MCF 10A (cell line): ENCODE data around the gene DNHD1. TPM values are rescaled to one million over a fixed set of nuclear protein-coding genes. Genes with fewer than 3 reads are reported as not detected.
A peak's percentile ranks its signal among the peaks of the same experiment; 100 is the strongest.

Experiments
- BruUV-seq: library from RNA; stranded (reverse); fragments of 400-500 nt; replicated peaks from 2 replicates; lab custom pipeline; 2021; lab: Mats Ljungman, UMichigan
- CTCF ChIA-PET: fragments of 300-600 bp; sonication (Branson Sonifier 250); formaldehyde crosslinking; extraction: SDS; loops from one replicate; lab custom pipeline; 2021; ENCODE audit warnings: antibody characterized with exemption, inconsistent platforms; lab: Yijun Ruan, JAX
- POLR2A ChIA-PET: fragments of 300-600, 350-650 bp; sonication (Branson Sonifier 250); formaldehyde crosslinking; extraction: SDS; loops from one replicate; lab custom pipeline; 2020; ENCODE audit warnings: antibody characterized with exemption, inconsistent platforms; lab: Yijun Ruan, JAX
- DNase-seq: peaks from one replicate; pipeline ENCODE4 v3.0.0-alpha.2; 2018; ENCODE audit not compliant: unreplicated experiment
- H3K27ac Mint-ChIP-seq: one replicate; pipeline ENCODE4 v1.8.0; 2022; ENCODE audit warnings: mild to moderate bottlenecking, low read depth, mixed read lengths; ENCODE audit not compliant: unreplicated experiment
- H3K27me3 Mint-ChIP-seq: one replicate; pipeline ENCODE4 v1.8.0; 2022; ENCODE audit warnings: mixed read lengths; ENCODE audit not compliant: insufficient read depth, unreplicated experiment
- H3K36me3 Mint-ChIP-seq: one replicate; pipeline ENCODE4 v1.8.0; 2022; ENCODE audit warnings: mild to moderate bottlenecking, moderate library complexity, mixed read lengths; ENCODE audit not compliant: insufficient read depth, unreplicated experiment
- H3K4me1 Mint-ChIP-seq: one replicate; pipeline ENCODE4 v1.8.0; 2022; ENCODE audit warnings: mixed read lengths; ENCODE audit not compliant: insufficient read depth, unreplicated experiment
- H3K4me3 Mint-ChIP-seq: one replicate; pipeline ENCODE4 v1.8.0; 2022; ENCODE audit warnings: mild to moderate bottlenecking, moderate library complexity, mixed read lengths; ENCODE audit not compliant: unreplicated experiment
- H3K9me3 Mint-ChIP-seq: one replicate; pipeline ENCODE4 v1.8.0; 2022; ENCODE audit warnings: mixed read lengths; ENCODE audit not compliant: unreplicated experiment
- intact Hi-C: fragments of 100-400 bp; cut with micrococcal nuclease; formaldehyde crosslinking; loops from 2 replicates; pipeline ENCODE4 v1.14.1; 2022
- total RNA-seq: library from RNA; stranded (reverse); gene quantifications from 2 replicates; pipeline ENCODE4 v1.2.3, GENCODE V29; 2022
- TF ChIP-seq, protein P1 (sequence below): fragments of 200-600 bp; IDR thresholded peaks from one replicate; pipeline ENCODE4 v1.8.0; 2022; ENCODE audit warnings: antibody characterized with exemption, mild to moderate bottlenecking; ENCODE audit not compliant: unreplicated experiment

DNHD1 gene
- total RNA-seq, 1 experiment from 2014 or later = 18.3 TPM

DNA sequence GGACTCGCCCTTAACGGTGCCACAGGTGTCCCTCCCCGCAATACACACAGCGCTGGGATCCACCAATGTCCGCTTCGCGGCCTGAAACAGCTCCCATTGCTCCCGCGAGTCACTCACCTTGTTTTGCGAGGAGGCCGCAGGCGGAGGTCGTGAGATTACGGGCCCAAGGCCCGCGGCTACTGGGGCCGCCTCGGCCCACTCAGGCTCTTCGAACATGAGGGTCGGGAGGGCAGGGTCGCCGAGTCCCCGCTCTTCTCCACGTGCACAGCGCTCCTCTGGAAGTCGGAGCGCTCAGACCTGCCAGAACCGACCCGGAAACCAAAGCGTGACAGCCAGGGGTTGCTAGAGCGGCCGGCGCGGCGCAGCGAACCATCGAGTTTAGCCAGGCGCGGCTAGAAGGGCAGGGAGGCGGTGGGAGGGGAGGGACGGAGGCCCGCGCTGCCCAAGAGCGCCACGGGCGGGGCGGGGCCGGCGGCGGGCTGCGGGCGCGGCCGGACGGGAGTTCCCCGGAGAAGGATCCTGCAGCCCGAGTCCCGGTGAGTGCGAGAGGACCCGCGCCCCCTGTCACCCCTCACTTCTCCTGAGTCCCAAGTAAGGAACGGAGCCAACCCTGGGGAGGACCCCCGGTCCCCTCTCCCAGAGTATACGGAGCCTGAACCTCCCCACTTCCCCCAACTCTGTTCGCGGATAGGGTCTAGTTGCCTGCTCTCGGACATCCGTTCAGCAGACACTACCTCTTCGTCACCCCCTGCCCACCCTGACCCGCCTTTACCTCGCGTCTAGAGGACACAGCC, 106.4 kb downstream of the DNHD1 start, which contains the start of the genes ILK and RRP8:
TSS of gene ILK (plus strand) at position 488 of the 794 bp plus-strand sequence. CDS start 498 bp downstream, outside the sequence.
TSS of gene RRP8 (minus strand) at position 330 of the 794 bp plus-strand sequence. CDS start at position 216, 114 bp downstream.
- H3K36me3 Mint-ChIP-seq = peaks cover 27% of the 10 kb centered on the region
- TF ChIP-seq, protein P1, sequence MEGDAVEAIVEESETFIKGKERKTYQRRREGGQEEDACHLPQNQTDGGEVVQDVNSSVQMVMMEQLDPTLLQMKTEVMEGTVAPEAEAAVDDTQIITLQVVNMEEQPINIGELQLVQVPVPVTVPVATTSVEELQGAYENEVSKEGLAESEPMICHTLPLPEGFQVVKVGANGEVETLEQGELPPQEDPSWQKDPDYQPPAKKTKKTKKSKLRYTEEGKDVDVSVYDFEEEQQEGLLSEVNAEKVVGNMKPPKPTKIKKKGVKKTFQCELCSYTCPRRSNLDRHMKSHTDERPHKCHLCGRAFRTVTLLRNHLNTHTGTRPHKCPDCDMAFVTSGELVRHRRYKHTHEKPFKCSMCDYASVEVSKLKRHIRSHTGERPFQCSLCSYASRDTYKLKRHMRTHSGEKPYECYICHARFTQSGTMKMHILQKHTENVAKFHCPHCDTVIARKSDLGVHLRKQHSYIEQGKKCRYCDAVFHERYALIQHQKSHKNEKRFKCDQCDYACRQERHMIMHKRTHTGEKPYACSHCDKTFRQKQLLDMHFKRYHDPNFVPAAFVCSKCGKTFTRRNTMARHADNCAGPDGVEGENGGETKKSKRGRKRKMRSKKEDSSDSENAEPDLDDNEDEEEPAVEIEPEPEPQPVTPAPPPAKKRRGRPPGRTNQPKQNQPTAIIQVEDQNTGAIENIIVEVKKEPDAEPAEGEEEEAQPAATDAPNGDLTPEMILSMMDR = no peak
- H3K4me3 Mint-ChIP-seq = no peak within 1 kb of the TSS
- no peaks in the 10 kb centered on the region for H3K9me3 Mint-ChIP-seq
- BruUV-seq = no TSS peak
- ChIA-PET POLR2A (interaction anchor here (0.7 to 4.6 kb wide), 19 partner anchors 9 to 992 kb away, joined by 3 to 56 read pairs (median 5); partner anchors contain the start of genes ARFIP2, CAVIN3, MRPL17 and SMPD1), CTCF (interaction anchor here (0.7 to 4.8 kb wide), 12 partner anchors 9 to 972 kb away, joined by 3 to 34 read pairs (median 5); partner anchors contain the start of genes MRPL17, TAF10 and TPP1)
- DNase-seq = peak; percentile 90
- intact Hi-C loops = loop anchor here (1.0 to 10.0 kb wide), 5 partner anchors 73 to 226 kb away; partner anchors contain the start of genes MRPL17 and TRIM3
- H3K27me3 Mint-ChIP-seq = no peaks in the 10 kb centered on the region
- H3K4me1 Mint-ChIP-seq = peaks cover 22% of the 10 kb centered on the region
- no peak within 1 kb of the TSS for H3K27ac Mint-ChIP-seq

DNA sequence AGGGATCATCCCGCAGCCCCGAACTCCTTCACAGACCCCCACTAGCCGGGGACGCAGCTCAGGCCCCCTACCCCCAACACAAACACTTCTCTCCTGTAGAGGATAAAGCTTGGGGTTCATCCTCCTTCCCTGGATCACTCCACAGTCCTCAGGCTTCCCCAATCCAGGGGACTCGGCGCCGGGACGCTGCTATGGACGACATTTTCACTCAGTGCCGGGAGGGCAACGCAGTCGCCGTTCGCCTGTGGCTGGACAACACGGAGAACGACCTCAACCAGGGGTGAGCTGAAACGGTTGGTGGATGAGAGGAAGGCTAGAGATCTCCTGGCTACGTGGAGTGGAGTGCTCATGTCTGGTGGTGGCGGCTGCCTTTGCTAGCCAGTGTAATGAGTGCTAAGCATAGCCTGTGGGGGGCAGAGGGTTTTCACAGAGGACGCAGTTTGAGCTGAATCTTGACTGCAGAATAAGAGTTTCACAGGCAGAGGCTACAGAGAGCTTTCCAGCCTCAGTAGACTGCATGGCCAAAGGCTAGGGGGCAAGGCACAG, 107.1 kb downstream of the DNHD1 start:
- peaks cover 22% of the 10 kb centered on the region for H3K4me1 Mint-ChIP-seq
- BruUV-seq = TSS peak; percentile 24
- H3K4me3 Mint-ChIP-seq = no peak overlapping the region
- DNase-seq = peak; percentile 37
- intact Hi-C loops = loop anchor here (5.0 to 10.0 kb wide), 3 partner anchors 103 to 227 kb away; partner anchors contain the start of gene TRIM3
- H3K36me3 Mint-ChIP-seq = peaks cover 27% of the 10 kb centered on the region
- CTCF ChIA-PET = interaction anchor here (0.6 to 4.8 kb wide), 19 partner anchors 8 to 971 kb away, joined by 3 to 34 read pairs (median 4); partner anchors contain the start of genes MRPL17, TAF10 and TPP1
- POLR2A ChIA-PET = interaction anchor here (0.6 to 4.6 kb wide), 17 partner anchors 8 to 991 kb away, joined by 3 to 56 read pairs (median 4); partner anchors contain the start of genes ARFIP2, MRPL17, SMPD1 and TAF10
- no peak overlapping the region for H3K27ac Mint-ChIP-seq
- TF ChIP-seq, protein P1 = no peak
- H3K27me3 Mint-ChIP-seq = no peaks in the 10 kb centered on the region
- H3K9me3 Mint-ChIP-seq = no peaks in the 10 kb centered on the region

DNA sequence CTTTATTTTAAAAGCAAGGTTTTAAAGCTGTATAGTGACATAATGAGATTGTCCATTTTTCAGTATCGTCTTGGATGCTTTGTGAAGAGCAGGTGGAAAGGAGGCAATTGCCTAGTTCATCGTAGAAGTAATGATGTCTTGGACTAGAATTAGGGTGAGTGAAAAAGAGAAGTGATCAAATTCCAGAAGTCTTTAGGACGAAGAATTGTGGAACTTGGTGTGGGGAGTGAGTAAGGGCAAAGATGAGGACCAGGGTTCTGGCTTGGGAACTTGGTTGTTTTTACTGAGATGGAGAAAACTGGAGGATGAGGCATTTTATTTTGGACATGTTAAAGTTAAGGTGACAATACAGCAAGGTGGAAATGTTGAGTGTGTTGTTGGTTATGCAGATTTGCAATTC, 107.7 kb downstream of the DNHD1 start:
- no peak overlapping the region for H3K4me3 Mint-ChIP-seq
- intact Hi-C loops = loop anchor here (5.0 to 10.0 kb wide), 3 partner anchors 103 to 227 kb away; partner anchors contain the start of gene TRIM3
- no peak overlapping the region for H3K27ac Mint-ChIP-seq
- ChIA-PET CTCF (interaction anchor here (0.6 to 4.8 kb wide), 17 partner anchors 8 to 288 kb away, joined by 3 to 34 read pairs (median 4); partner anchors contain the start of genes MRPL17, TAF10 and TPP1), POLR2A (interaction anchor here (0.8 to 4.6 kb wide), 12 partner anchors 7 to 215 kb away, joined by 3 to 56 read pairs (median 4); partner anchors contain the start of genes ARFIP2, MRPL17, SMPD1 and TAF10)
- BruUV-seq = no TSS peak
- TF ChIP-seq, protein P1 = no peak
- H3K9me3 Mint-ChIP-seq = no peaks in the 10 kb centered on the region
- no peaks in the 10 kb centered on the region for H3K27me3 Mint-ChIP-seq
- peaks cover 27% of the 10 kb centered on the region for H3K36me3 Mint-ChIP-seq
- H3K4me1 Mint-ChIP-seq = peaks cover 22% of the 10 kb centered on the region
- no peak for DNase-seq
